Astrocyte of the spinal cord (primary cell): ENCODE results near the gene FBXL17.
A peak's percentile ranks its signal among the peaks of the same experiment; 100 is the strongest.

Experiments used
- DNase-seq: peaks from one replicate; pipeline ENCODE4 v3.0.0; 2011; ENCODE audit warnings: low read depth, low spot score
- H3K4me3 ChIP-seq: 2 replicates; pipeline ENCODE4 v1.5.1; 2011; ENCODE audit warnings: low read depth, mild to moderate bottlenecking, low read length, moderate library complexity
- in situ Hi-C: cut with HindIII; loops from 2 replicates; pipeline ENCODE4 v1.10.0; 2017; ENCODE audit warnings: low sequenced_read_pairs
- TF ChIP-seq, protein P1 (sequence below): IDR thresholded peaks from 2 replicates; pipeline ENCODE4 v1.5.1; 2012; ENCODE audit warnings: low read depth, mild to moderate bottlenecking, low read length, inconsistent platforms

FBXL17 gene

GRCh38 chr5:108090946-108091345, 291.0 kb downstream of the FBXL17 start:
- H3K4me3 ChIP-seq = no peak overlapping the region
- in situ Hi-C loops = no loop called here
- TF ChIP-seq, protein P1, sequence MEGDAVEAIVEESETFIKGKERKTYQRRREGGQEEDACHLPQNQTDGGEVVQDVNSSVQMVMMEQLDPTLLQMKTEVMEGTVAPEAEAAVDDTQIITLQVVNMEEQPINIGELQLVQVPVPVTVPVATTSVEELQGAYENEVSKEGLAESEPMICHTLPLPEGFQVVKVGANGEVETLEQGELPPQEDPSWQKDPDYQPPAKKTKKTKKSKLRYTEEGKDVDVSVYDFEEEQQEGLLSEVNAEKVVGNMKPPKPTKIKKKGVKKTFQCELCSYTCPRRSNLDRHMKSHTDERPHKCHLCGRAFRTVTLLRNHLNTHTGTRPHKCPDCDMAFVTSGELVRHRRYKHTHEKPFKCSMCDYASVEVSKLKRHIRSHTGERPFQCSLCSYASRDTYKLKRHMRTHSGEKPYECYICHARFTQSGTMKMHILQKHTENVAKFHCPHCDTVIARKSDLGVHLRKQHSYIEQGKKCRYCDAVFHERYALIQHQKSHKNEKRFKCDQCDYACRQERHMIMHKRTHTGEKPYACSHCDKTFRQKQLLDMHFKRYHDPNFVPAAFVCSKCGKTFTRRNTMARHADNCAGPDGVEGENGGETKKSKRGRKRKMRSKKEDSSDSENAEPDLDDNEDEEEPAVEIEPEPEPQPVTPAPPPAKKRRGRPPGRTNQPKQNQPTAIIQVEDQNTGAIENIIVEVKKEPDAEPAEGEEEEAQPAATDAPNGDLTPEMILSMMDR = no peak
- DNase-seq = no peak

- in situ Hi-C loops = no loop called here
- TF ChIP-seq, protein P1 = no peak
- no peak overlapping the region for H3K4me3 ChIP-seq
- peak; percentile 46 for DNase-seq
Observed at GRCh38 chr5:108084105-108084504, 297.8 kb downstream of the FBXL17 start.

DNA sequence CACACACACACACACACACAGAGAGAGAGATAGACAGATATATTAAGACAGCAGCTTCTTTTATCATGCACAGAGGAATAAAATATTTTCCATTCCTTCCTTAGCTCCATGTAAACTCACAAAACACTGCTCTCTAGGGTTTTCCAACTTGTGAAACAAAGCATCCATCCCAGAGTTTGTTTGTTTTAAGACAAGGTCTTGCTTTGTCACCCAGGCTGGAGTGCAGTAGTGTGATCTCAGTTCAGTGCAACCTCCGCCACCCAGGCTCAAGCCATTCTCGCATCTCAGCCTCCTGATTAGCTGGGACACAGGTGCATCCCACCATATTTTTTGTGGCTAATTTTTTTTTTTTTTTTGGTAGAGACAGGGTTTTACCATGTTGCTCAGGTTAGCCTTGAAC, 298.7 kb downstream of the FBXL17 start:
- TF ChIP-seq, protein P1 = no peak
- no peak for DNase-seq
- H3K4me3 ChIP-seq = no peak overlapping the region
- in situ Hi-C loops = no loop called here

GRCh38 chr5:108081707-108082106, 300.2 kb downstream of the FBXL17 start:
- DNase-seq = no peak
- in situ Hi-C loops = no loop called here
- TF ChIP-seq, protein P1 = no peak
- no peak overlapping the region for H3K4me3 ChIP-seq

- in situ Hi-C loops = no loop called here
- TF ChIP-seq, protein P1 = no peak
- no peak for DNase-seq
- no peak overlapping the region for H3K4me3 ChIP-seq
Observed at GRCh38 chr5:108079753-108080152, 302.1 kb downstream of the FBXL17 start.

GRCh38 chr5:108078882-108079281, 303.0 kb downstream of the FBXL17 start:
- TF ChIP-seq, protein P1 = no peak
- DNase-seq = no peak
- in situ Hi-C loops = no loop called here
- no peak overlapping the region for H3K4me3 ChIP-seq

DNA sequence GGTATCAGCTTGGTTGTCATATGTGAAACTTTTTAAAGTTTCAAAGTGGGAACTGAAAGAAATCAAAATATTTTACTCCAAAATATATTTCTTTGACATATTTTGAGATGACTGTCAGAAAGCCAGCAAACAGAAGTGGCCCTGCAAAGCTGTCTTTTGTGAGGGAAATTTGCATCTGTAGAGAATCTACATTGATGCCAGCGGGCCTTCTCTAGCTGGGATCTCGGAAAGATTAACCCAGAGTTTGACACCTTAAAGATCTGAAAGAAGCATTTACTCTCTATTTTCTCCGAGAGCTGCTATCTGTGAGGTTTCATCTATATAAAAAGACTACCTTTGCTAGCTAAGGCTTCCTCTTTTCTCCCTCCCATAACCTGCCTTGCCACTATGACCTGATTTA, 303.6 kb downstream of the FBXL17 start:
- DNase-seq = no peak
- in situ Hi-C loops = no loop called here
- TF ChIP-seq, protein P1 = no peak
- no peak overlapping the region for H3K4me3 ChIP-seq
